GM03348 (cell line): ENCODE measurements around the gene PLPP7.

ENCODE experiments used
- DNase-seq: peaks from one replicate; pipeline ENCODE4 v3.0.0; 2012; ENCODE audit warnings: low spot score

The PLPP7 gene

DNA sequence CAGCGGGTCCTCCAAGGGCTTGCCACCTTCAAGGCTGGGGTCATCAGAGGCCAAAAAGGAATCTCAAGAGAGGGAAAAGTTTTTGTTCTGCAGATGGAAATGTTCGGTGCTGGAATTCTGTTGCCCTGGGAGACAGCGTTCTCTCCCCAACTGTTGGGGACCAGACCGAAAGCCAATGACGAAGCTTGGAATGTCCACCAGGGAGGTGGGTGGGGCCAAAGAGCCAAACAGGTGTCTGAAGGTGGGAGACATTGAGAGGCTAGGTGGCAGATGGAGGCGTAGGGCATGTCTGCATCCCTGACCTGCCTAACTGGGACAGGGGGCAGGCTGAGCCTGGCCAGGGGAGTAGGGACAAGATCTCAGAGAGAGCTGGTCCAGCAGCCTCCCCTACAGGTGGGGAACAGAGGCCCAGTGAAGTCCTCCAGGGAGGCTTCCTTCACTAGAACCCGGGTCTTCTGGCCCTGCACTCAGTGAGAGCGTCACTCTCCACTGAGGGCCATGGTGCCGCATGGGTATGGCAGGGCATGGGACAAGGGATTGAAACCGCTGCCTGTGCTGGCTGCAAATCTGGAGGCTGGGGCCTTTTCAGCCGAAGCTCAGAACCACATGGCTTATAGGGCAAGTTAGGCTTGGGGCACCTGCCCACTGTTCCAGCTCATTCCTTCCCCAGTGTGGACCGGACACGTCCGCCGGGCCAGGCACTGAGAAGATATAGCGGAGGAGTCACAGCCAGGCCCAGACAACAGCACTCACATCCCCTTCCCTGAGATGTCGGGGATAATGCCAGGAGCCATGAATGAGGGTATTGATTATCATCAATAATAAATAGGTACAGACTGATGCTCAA lies 8.2 kb upstream of the PLPP7 start:
- no peak for DNase-seq

DNA sequence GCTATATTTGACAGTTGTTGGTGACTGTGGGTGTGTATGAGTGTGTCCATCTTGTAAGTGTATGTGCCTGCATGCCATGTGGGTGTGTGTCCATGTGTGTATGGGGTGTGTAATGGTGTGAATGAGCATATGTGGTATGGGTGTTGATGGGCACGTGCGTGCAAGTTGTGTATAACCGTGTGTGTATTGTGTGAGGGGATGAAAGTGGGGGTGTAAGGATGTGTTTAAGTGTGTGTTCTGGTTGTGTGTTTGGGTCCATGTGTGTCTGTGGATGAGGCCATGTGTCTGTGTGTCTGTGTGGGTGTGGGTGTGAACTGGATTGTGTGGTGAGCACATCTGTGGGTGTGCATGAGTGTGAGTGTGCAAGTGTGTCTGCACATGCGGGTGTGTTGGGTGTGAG lies 7.3 kb upstream of the PLPP7 start:
- DNase-seq, result no peak

DNA sequence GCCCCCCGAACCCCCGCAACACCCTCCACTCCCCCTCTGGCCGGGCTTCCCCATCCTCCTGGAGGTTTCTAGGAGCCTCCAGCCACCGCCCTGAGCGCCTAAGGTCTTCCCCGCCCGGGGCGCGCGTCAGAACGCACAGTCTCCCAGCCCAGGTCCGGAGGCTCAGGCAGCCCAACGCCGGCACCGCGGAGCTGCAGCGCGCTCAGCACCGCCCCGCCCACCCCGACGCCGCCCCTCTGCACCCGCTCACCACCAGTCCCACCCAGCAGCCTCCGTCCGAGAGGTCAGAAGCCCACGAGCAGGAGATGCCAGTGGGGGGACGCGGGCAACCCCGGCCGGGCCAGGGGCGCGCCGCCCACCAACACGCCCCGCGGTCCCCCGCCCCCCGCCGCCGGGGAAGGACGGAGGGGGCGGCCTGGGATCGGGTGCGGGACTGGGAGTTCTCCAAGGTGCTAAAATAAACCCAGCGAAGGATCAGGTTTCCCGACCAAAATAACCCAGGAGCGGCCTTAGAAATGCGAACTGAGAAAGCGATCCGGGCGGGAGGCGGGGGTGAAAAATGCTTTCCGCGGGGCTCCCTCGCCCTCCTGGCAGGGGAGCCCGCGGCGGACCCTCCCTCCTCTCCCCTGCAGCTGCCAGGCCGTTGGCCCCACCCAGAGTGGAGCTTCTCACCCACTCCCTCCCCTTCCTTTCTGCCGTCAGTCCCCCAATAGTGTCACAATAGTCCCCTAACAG lies 6.7 kb upstream of the PLPP7 start:
- DNase-seq, result peak; percentile 48

DNA sequence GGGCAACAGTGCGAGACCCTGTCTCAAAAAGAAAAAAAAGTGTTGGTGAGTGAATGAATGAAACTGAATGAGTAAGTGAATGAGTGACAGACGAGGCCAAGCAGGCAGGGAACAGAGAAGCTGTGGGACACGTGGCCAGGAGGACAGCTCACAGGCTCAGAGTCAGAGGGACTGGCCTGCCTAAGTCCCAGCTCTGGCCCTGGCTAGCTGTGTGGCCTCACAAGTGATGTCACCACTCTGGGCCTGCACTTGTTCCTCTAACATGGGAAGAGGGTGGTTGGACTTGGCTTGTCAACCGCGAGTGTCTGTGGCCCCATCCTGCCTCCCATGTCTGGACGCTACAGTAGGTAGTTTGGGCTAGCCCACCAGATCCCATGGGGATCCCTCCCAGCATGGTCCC lies 4.7 kb upstream of the PLPP7 start:
- DNase-seq, result no peak

DNA sequence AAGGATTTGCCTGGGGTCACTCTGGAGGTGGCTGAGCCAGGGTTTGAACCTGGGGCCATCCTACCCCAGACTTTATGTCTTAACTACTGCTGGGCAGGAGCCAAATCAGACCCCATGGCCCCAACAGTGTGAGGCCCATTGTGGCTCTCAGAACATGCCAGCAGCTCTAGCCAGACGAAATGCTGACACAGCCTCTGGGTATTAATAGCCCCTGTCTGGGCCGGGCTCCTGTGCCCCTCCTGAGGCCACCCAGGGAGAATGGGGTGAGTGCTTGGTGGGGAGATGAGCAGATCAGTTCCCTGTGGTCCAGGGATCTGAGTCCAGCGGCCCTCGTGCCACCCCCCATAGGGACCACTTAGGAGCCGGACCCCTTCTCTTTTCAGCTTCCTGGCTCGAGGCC lies 2.2 kb upstream of the PLPP7 start:
- DNase-seq, result no peak

DNA sequence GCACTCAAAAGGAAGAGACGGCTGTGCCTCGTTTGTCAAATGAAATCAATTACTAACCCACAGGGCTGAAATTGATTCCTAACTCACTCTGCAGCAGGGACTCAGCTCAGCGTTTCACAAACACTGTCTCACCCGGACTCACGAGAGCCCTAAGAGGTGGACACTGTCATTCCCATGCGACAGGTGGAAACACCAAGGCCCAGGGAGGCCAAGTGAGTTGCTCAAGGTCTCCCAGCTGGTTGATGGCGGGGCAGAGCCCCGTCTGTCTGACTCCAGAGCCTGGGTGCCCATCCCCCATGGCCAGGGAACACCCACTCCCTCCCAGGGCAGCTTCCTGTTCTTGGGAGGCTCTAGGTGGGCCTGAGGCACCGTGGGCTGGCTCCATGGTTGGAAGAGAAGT lies 1.3 kb upstream of the PLPP7 start:
- DNase-seq, result no peak

DNA sequence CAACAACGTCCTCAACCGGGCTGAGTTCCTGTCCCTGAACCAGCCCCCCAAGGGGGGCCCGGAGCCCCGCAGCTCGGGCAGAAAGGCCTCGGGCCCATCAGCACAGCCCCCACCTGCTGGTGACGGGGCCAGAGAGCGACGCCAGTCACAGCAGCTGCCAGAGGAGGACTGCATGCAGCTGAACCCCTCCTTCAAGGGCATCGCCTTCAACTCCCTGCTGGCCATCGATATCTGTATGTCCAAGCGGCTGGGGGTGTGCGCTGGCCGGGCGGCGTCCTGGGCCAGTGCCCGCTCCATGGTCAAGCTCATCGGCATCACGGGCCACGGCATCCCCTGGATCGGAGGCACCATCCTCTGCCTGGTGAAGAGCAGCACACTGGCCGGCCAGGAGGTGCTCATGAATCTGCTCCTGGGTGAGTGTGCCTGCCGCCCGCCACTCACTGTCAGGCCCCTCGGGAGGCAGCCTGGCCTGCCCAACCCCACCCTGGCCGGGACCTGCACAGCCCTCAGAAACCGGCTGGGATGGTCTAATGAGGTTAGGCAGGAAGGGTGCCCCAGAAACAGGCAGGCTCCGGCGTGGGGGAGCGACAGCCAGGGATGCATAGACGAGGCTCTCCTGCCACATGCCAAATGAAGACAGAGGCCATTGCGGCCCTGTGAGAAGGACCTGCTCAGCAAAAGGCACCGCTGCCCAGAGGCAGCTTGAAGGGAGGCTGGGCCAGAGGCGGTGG lies 678 bp downstream of the PLPP7 start:
- no peak for DNase-seq

DNA sequence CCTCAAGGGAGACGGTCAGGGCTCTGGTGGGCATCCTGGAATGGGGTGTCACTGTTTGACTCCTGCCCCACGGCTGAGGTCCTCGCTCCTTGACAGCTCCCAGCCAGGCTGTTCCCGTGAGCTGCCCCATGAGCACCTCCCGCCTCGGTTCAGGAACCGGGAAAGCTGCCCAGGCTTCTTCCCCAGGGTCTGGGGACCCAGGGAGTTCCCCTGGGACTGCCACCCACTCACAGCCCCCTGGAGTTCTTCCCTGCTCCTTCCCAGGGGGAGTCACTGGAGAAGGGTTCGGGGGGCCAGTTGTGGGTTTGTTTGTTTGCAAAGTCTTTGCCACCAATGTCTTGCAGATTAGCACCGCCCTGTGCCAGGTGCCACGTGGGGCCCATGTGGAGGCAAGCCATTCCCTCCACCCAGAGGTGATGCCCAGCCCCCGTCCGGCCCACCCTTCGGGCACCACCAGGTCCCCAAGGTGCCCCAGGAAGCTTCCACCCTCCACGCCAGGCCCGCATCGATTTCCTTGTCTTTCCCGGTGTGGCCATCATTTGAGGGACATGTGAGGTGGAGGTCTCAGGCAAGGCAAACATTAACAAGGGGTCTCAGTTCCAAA lies 1.3 kb downstream of the PLPP7 start:
- DNase-seq, result no peak

DNA sequence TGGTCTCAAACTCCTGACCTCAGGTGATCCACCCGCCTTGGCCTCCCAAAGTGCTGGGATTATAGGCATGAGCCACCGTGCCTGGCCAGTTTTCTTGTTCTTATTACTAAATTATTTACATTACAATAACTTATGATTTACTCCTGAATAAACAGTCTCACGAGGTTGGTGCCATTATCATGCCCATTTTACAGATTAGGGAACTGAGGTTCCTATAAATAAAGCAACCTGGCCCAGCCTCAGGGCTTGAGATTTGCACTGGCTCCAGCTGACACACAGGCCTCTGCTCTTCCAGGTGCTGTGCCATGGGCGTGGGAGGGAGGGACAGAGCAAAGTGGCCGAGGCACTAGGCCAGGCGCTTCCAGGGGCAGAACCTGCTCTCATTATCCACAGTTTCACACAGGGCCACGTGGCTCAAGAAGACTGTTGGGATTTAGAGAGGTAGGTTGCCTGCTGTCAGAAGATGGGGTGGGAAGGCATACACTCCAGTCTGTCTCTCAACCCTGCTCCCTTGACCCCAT lies 2.3 kb downstream of the PLPP7 start:
- no peak for DNase-seq

DNA sequence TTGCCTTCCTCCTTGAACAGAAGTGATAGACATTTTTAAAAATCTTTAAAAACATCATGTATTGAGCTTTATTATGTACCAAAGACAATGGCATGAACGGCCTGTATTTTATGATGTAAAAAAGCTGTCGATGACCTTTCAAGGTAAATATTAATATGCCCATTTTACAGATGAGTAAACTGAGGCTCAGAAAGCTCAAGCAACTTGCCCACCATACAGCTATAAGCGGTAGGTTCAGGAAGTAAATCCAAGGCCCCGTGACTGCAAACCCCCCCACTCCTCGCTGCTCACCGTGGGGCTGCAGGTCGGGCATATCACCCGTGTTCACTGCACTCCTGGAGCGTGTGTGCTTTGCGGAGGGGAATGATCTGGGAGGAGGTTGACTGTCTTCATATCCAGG lies 3.4 kb downstream of the PLPP7 start:
- DNase-seq, result no peak

DNA sequence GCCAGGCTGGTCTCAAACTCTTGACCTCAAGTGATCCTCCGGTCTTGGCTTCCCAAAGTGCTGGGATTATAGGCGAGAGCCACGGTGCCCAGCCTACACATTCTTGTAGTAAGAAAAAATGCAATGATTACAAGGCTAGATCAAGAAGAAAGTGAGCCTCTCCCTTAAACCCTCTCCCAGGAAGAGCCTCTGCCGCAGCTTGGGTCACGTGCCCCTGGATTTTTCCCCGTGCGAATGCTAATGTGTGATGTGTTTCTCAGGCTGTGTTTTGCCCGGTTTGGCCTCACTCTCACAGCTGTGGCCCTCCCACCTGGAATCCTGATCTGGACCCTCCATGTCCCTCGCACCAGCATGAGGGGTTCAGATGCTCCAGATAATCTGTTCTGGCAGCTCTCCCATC lies 6.9 kb downstream of the PLPP7 start:
- no peak for DNase-seq

DNA sequence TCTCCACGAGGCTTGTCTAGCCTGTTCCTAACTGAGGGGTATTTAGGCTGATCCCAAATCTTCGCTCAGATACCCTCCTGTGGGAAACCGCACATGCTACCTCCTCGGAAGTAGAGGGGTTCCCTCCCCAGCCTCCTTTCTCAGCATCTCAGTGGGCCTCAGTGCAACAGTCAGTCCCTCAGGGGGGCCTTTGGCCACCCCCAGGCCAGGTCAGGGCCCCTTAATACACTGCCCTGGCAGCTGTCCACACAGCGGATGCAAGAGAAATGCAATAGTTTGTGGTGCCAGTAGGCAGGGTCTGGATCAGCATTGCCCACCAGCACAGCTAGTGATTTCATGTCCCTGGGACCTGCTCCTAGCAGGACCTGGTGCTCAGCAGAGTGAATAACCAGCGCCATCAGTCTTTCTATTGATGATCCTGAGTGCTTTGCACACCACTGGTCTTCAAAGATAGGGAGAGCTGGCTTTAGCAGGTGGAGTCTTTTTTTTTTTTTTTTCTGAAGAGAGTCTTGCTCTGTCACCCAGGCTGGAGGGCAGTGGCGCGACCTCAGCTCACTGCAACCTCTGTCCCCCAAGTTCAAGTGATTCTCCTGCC lies 7.5 kb downstream of the PLPP7 start:
- no peak for DNase-seq

DNA sequence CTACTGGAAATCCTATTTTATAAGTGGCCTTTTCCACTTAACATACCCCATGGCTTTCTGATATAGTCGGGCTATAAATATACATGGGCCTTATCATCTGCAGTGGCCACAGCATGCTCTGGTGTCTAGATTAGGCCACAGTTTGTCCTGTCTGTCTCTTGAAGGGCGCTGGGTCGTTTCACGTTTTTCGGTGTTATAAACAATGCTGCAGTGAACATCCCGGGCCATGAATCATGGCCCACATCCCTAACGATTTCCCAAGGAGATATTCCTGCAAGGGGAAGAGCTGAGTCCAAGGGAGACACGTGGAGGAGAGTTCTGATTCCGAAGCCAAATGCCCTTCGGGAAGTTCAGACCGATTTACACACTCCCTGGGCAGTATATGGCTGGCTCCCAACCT lies 8.4 kb downstream of the PLPP7 start:
- DNase-seq, result no peak

DNA sequence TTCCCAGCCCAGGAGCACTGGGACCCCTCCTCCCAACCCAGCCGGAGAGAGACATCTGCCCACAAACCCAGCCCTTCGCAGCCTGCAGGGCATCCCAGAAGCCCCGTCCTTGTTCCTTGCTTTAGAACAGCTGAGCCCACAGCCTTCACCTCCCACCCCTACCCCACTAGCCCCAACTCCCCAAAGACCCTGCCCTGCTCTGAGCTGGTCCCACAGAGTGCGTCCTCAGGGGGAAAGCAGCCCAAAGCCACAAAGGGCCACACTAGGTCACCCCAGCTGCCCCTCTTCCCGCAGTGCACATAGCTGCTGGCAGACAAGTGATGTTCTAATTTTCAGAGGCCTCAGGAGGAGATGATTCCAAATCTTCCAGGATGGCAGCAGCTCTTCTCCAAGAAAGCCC lies 8.8 kb downstream of the PLPP7 start:
- DNase-seq, result no peak

DNA sequence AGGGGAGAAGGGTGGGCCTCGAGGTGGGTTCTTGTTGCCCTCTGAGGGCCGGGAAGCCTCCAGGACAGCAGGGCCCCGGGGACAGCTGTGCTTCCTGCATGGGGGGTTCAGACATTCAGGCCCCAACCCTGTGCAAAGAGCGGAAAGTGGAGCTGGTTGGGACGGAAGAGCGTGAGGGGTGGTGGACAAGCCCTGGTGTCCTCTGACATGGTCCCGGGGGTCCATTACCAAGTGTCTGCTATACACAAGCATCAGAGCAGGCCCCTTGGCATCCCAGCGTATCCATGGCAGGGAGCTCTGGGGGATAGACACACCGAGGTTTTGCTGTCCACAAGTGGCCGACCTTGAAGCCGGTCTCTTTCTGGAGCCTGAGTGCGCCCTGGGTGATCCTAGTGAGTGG lies 9.3 kb downstream of the PLPP7 start:
- no peak for DNase-seq

DNA sequence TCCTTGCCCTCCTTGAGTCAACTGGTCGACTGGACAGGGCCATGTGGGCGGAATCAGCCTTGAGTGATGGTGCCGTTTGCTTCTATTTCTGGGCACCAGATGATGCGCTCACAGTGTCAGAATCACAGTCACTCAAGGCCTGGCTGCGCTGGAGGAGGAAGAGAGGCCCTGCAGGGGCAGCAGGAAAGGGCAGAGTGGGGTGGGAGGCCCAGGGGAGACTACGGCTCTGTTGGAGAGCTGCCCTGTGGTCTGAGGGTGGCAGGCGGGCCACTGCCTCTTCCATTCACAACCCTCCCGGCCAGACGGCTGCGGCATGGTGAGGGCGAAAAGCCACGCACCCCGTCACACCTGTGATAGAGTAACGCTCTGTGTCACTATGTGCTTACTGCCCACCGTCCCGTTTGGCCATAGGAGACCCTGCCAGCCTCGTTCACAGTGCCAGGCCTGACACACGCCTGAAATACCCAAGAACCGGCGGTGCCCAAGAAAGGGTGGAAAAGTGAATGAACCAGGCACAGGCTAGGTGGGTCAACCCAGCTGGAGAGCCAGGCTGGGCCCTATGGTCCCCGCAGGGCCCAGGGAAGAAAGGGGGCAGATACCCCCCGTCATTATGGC lies 9.9 kb downstream of the PLPP7 start:
- DNase-seq, result no peak

DNA sequence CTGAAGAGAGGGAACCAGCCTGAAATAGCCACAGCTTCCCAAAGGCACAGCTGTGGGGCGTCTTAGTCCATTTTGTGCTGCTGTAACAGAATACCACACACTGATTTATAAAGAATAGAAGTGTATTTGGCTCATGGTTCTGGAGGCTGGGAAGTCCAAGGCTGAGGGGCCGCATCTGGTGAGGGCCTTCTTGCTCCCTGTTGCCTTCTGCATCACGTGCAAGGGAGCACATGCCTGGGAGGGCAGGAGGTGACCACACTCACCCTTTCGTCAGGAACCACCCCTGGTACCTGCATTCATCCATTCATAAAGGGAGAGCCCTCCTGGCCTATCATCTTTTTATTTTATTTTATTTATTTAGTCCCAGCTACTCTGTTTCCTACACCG lies 10.4 kb downstream of the PLPP7 start:
- no peak for DNase-seq

DNA sequence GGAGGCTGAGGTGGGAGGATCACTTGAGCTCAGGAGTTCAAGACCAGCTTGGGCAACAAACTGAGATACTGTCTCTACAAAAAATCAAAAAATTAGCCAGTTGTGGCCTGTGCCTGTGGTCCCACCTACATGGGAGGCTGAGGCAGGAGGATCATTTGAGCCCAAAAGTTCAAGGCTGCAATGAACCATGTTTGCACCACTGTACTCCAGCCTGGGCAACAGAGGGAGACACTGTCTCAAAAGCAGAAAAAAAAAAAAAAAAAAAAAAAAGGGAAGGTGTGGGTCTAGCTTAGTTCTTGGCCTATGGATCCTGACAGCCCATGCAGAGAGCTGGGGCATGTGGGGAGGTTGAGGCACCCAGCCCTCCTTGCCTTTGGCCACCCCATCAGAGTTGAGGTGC lies 10.9 kb downstream of the PLPP7 start:
- no peak for DNase-seq

DNA sequence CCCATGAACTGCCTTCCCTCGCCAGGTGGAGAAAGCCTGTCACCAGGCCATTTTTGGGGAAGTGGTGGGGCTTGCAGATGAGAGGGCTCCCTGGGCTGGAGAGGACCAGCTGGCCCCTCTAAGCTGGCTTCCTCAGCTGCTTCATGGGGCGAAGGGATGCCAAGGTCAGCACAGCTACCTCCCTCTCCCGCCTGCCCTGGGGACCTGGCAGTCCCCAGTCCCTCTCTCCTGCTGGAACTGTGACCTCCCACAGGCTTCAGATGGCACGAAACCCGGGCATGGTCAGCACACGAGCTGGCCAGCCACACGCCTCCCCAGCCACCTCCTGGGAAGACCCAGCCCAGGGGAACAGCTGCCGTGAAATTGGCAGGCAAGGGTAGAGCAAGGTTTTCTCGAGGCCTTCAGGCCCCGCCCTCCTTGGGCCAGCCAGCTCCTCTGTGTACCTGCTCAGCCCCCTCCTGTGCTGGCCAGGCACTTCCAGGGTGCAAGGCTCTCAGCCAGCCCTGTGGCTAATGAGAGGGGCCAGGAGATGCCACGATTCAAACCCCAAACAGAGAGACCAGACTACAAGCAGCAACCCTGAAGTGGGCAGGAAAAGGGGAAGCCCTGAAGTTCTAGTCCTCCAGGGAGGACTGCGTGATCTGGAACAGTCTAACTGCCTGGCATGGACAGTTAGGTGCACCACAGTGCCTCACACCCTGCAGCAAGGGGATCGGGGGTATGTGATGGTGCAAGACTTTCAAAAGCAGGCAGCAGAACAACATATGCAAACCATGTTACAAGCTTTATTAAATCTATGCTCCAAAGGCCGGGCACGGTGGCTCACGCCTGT lies 12.9 kb downstream of the PLPP7 start:
- DNase-seq, result no peak
